ENCODE results near the gene NDRG4.
"Not testable (repeated sequence)": the region's sequence is repeated elsewhere in the genome, so short reads cannot be mapped to it uniquely, and the experiment has no call there.

The NDRG4 gene

GRCh38 chr16:58465817-58466216 is 34.1 kb upstream of the NDRG4 start:
- DNase-seq (ENCODE audit: low spot score), result no peak

- no peak for DNase-seq (ENCODE audit: low spot score)
Observed at GRCh38 chr16:58466396-58466795, 33.5 kb upstream of the NDRG4 start.

GRCh38 chr16:58467905-58468304 is 32.0 kb upstream of the NDRG4 start:
- DNase-seq (ENCODE audit: low spot score), result no peak

- DNase-seq (ENCODE audit: low spot score), result no peak
Observed at GRCh38 chr16:58471209-58471975, 28.6 kb upstream of the NDRG4 start.

GRCh38 chr16:58472266-58472665 is 27.7 kb upstream of the NDRG4 start:
- DNase-seq (ENCODE audit: low spot score), result no peak

GRCh38 chr16:58472827-58473226 is 27.1 kb upstream of the NDRG4 start:
- DNase-seq (ENCODE audit: low spot score), result no peak

GRCh38 chr16:58474296-58474695 is 25.6 kb upstream of the NDRG4 start:
- DNase-seq (ENCODE audit: low spot score), result no peak

GRCh38 chr16:58475091-58475619 is 24.8 kb upstream of the NDRG4 start:
- no peak for DNase-seq (ENCODE audit: low spot score)

- DNase-seq (ENCODE audit: low spot score), result no peak
Observed at GRCh38 chr16:58476791-58477190, 23.2 kb upstream of the NDRG4 start.

- no peak for DNase-seq (ENCODE audit: low spot score)
Observed at GRCh38 chr16:58478427-58478826, 21.5 kb upstream of the NDRG4 start.

GRCh38 chr16:58481226-58481869 is 18.6 kb upstream of the NDRG4 start:
- no peak for DNase-seq (ENCODE audit: low spot score)

- no peak for DNase-seq (ENCODE audit: low spot score)
Observed at GRCh38 chr16:58481931-58482330, 18.0 kb upstream of the NDRG4 start.

GRCh38 chr16:58485184-58485887 is 14.6 kb upstream of the NDRG4 start:
- no peak for DNase-seq (ENCODE audit: low spot score)

- peak; percentile 66 for DNase-seq (ENCODE audit: low spot score)
Observed at GRCh38 chr16:58487566-58488351, 12.2 kb upstream of the NDRG4 start.

- no peak for DNase-seq (ENCODE audit: low spot score)
Observed at GRCh38 chr16:58488531-58488930, 11.4 kb upstream of the NDRG4 start.

- no peak for DNase-seq (ENCODE audit: low spot score)
Observed at GRCh38 chr16:58490065-58490464, 9.9 kb upstream of the NDRG4 start.

- not testable (repeated sequence) for DNase-seq (ENCODE audit: low spot score)
Observed at GRCh38 chr16:58490539-58490938, 9.4 kb upstream of the NDRG4 start.

GRCh38 chr16:58492066-58492465 is 7.9 kb upstream of the NDRG4 start:
- DNase-seq (ENCODE audit: low spot score), result no peak

- no peak for DNase-seq (ENCODE audit: low spot score)
Observed at GRCh38 chr16:58492735-58493134, 7.2 kb upstream of the NDRG4 start.

- no peak for DNase-seq (ENCODE audit: low spot score)
Observed at GRCh38 chr16:58493756-58494431, 6.0 kb upstream of the NDRG4 start.

GRCh38 chr16:58494981-58495520 is 4.9 kb upstream of the NDRG4 start:
- peak; percentile 38 for DNase-seq (ENCODE audit: low spot score)

Data from CD4-positive, alpha-beta T cell treated with Interleukin-15 for 4 hours (primary cell).